ENCODE results near the gene CD53. TPM values are rescaled to one million over a fixed set of nuclear protein-coding genes. Genes with fewer than 3 reads are reported as not detected.

Gene CD53
- total RNA-seq, 6 experiments from 2014 or later = not detected

DNA sequence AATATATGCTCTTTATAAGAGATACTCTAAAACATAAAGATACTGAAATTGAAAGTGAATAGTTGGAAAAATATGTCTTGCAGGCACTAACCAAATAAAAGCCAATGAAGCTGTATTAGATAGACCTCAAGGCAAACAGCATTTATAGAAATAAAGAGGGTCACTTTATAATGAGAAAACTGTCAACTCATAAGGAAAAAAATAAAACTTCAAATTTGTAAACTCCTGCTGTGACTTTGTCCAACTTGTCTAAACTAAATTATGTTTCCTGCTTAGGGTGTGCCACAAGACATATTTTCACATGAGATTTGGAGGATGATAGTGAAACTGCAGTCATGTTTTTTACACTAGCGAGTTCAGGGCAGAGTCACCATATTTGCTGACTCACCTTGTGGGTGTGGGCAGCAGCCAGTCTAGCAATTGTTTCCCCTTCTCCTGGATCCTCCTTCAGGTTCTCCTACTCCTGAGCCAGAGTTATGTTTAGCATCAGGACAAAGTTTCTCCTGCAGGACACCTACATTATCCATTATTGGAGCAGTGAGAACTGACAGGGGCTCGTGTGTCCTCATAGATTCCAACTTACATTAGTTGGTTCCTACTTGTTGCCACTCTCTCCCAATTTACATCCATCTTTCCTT, 43.8 kb downstream of the CD53 start:
- peak overlapping the region; percentile 34; the same call in 1 of the 2 replicates for H3K27ac Mint-ChIP-seq

DNA sequence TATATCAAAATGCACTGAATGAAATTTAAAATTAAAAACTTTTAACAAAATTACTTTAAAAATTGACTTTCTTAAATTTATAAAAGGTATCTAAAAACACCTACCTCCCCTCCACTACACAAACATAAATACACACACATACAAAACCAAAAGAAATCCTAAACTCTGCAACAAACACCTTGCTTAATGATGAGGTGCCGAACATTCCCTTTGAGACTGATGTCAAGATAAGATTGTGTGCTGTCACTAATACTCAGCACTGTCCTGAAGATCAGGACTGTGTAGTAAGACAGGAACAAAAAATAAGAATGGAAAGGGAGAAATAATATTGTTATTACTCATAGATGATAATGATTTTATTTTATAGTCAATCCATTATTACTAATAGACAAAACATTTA, 45.1 kb downstream of the CD53 start:
- Mint-ChIP-seq H3K27me3 (ENCODE audit: insufficient read depth) (peaks cover 5% of the 10 kb centered on the region), H3K36me3 (ENCODE audit: low read depth) (no peaks in the 10 kb centered on the region), H3K4me1 (ENCODE audit: low read depth) (peaks cover 19% of the 10 kb centered on the region), H3K4me3 (no peak overlapping the region), H3K9me3 (no peaks in the 10 kb centered on the region), H3K27ac (no peak overlapping the region)
- no peak for DNase-seq
- TF ChIP-seq, protein P1, sequence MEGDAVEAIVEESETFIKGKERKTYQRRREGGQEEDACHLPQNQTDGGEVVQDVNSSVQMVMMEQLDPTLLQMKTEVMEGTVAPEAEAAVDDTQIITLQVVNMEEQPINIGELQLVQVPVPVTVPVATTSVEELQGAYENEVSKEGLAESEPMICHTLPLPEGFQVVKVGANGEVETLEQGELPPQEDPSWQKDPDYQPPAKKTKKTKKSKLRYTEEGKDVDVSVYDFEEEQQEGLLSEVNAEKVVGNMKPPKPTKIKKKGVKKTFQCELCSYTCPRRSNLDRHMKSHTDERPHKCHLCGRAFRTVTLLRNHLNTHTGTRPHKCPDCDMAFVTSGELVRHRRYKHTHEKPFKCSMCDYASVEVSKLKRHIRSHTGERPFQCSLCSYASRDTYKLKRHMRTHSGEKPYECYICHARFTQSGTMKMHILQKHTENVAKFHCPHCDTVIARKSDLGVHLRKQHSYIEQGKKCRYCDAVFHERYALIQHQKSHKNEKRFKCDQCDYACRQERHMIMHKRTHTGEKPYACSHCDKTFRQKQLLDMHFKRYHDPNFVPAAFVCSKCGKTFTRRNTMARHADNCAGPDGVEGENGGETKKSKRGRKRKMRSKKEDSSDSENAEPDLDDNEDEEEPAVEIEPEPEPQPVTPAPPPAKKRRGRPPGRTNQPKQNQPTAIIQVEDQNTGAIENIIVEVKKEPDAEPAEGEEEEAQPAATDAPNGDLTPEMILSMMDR (IDR thresholded peaks at IDR 0.05) = no peak

More for the DNA sequence above, 43.8 kb downstream of the CD53 start:
- Mint-ChIP-seq H3K36me3 (ENCODE audit: low read depth) (no peaks in the 10 kb centered on the region), H3K4me1 (ENCODE audit: low read depth) (peaks cover 19% of the 10 kb centered on the region), H3K9me3 (no peaks in the 10 kb centered on the region), H3K4me3 (peak overlapping the region; percentile 82), H3K27me3 (ENCODE audit: insufficient read depth) (peaks cover 3% of the 10 kb centered on the region; the same call in 1 of the 2 replicates)
- peak; percentile 41 for DNase-seq
- TF ChIP-seq, protein P1 (IDR thresholded peaks at IDR 0.05) = no peak

- DNase-seq = no peak
- Mint-ChIP-seq H3K9me3 (no peaks in the 10 kb centered on the region), H3K4me3 (no peak overlapping the region), H3K36me3 (ENCODE audit: low read depth) (no peaks in the 10 kb centered on the region), H3K27ac (no peak overlapping the region), H3K4me1 (ENCODE audit: low read depth) (peaks cover 5% of the 10 kb centered on the region), H3K27me3 (ENCODE audit: insufficient read depth) (peaks cover 2% of the 10 kb centered on the region; the same call in 1 of the 2 replicates)
- TF ChIP-seq, protein P1 (IDR thresholded peaks at IDR 0.05) = no peak
Measured at GRCh38 chr1:110921953-110922352, 49.0 kb downstream of the CD53 start.

DNA sequence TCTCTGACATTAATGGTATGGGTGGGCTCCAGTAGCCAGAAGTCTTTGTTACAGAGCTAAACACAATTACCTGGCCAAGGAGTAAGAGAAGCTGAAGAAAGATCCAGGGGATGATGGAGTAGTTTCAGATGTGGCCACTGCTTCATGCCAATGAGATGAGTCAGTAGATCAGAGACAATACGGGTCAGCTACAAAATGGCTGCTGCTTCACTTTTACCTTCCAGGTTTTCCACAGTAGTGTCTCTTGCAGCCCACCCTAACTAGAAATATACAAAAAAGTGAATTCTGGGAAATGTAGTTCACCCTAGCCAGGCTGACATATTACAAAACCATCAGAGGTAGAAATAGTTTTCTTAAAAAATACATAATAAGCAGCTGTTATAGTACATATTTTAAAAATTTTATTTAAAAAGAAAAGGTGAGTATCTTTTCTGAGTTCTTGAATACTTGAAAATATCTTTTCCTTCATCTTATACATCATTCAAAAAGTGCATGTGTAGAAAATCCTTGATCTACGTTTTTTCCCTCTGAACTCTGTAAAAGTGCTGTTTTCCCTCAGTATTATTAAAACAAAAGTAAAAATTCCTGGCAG, 54.6 kb downstream of the CD53 start:
- Mint-ChIP-seq H3K4me1 (ENCODE audit: low read depth) (0 out of 2 replicates have a peak, but pooled peaks cover 5% of the 10 kb centered on the region), H3K36me3 (ENCODE audit: low read depth) (no peaks in the 10 kb centered on the region), H3K4me3 (no peak overlapping the region), H3K27ac (no peak overlapping the region), H3K27me3 (ENCODE audit: insufficient read depth) (peaks cover 2% of the 10 kb centered on the region; the same call in 1 of the 2 replicates), H3K9me3 (peaks cover 5% of the 10 kb centered on the region)
- TF ChIP-seq, protein P1 (IDR thresholded peaks at IDR 0.05) = no peak
- DNase-seq = no peak

DNA sequence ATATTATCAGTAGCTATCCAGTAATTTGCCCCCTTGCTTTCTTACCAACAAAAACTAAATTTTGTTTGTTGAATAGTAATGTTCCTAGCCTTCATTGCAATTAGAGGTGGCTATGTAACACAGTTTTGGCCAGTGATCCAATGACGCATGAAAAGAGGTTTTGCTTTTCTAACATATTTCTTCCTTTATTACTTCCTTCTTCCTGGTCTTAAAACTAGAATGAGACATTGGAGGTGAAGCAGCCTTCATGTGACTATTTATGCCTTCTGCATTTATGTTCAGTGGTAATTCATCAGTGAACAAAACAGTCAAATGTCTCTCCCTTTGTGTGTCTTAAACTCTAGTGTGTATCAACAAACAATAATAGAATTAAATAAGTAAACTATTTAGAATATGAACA, 55.2 kb downstream of the CD53 start:
- Mint-ChIP-seq H3K27me3 (ENCODE audit: insufficient read depth) (no peaks in the 10 kb centered on the region), H3K4me3 (no peak overlapping the region), H3K36me3 (ENCODE audit: low read depth) (no peaks in the 10 kb centered on the region), H3K4me1 (ENCODE audit: low read depth) (0 out of 2 replicates have a peak, but pooled peaks cover 5% of the 10 kb centered on the region), H3K27ac (no peak overlapping the region), H3K9me3 (peaks cover 5% of the 10 kb centered on the region)
- DNase-seq = no peak
- TF ChIP-seq, protein P1 (IDR thresholded peaks at IDR 0.05) = no peak
